Stimulated activated CD8-positive, alpha-beta memory T cell treated with anti-CD3 and anti-CD28 coated beads, Interleukin-7, amount 100 ng/mL, for 1 hour (primary cell): ENCODE measurements around the gene PACC1.

Experiments
- DNase-seq, 2 donors: peaks; one replicate each; pipeline ENCODE4 v3.0.0-alpha.2; 2020; ENCODE audit warnings: low read depth in 2 of 2

Gene PACC1

GRCh38 chr1:212414328-212415106 lies at the start of gene PACC1:
Gene PACC1 (minus strand): TSS chr1:212414886. CDS start chr1:212414757, 129 bp downstream.
- DNase-seq = peak; percentile 67 to 79

DNA sequence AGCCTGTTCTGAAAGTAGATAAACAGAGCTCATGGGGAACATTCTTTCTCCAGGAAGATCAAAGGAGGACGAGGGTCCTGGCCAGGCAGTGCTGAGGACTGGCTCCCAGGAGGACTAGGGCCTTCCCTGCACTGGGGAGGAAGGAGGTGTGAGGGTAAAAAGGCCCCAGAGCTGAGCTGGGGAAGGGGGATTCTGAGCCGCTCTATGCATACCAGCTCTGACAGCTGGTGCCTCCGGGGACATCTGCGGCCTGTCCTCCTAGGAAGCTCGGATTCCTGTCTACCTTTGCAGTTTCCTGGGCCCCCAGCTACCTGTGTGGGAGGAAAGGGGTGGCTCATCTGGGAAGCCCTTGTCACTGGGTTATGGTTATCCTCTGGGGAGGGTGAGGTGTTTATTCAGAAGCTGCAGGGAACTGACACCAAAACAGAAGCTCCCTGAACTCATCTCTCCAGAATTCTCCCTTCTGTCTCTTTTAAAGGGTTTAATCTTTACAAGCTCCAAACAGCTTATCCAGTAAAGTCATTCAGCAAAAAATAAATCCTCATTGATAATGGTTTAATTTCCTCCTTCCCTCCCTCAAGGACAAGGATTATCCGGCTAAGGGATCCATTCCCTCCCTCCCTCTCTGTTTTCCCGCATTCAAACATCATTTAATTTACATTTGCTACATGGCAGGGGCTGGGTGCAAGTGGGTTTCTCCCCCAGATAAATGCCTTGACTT lies 49.0 kb upstream of the PACC1 start:
- DNase-seq = no peak

- no peak for DNase-seq
Observed at GRCh38 chr1:212461916-212462660, 47.4 kb upstream of the PACC1 start.

- DNase-seq = no peak
Observed at GRCh38 chr1:212460376-212460775, 45.7 kb upstream of the PACC1 start.

- DNase-seq = no peak
Observed at GRCh38 chr1:212459656-212460055, 45.0 kb upstream of the PACC1 start.

DNA sequence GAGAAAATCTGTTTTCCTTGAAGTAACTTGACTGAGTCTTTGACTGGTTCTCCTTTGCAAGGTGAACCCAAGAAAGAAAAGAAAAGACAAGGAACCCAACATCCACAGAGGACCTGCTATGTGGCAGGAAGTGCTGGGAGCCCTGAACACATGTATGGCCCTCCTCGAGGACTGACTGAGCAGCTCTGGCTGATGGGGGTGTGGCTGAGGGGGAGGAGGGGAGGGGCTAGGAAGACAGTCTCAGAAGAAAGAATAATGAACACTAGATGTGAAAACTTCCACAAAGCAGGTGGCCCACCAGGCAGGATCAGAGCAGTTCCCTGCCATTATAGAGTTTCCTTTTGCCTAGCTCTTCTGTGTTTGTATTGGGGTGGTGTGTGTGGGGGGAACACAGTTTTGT lies 44.1 kb upstream of the PACC1 start:
- no peak for DNase-seq

DNA sequence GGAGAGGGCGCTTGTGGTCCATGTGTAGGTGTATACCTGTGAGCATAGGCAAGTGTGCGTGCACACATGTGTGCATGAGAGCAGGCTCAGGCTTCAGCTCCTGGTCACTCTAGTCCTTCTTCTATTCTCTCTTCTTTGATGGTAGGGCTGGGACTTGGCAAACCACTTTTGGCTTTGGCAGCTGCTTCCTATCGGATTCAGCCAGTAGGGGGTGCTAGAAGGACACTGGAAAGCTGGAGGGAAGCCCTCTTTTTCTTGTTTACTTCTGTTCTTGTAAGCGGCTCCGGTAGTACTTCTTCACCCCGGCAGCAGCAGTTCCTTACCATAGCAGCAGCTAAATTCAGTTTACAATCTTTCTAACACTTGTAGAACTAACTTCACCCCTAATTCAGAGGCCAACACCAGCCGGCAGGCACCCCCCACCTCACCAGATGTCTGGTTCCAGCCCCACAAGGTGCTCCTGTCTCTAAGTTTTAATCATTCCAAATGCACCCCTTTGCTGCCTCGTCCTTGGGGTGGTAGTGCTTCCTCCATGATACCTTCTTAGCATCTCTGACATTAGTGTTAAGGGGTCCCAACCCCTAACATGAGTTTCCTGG lies 43.2 kb upstream of the PACC1 start:
- peak; percentile 15 to 17 for DNase-seq

GRCh38 chr1:212455803-212456528 lies 41.3 kb upstream of the PACC1 start:
- peak; percentile 57 to 81 for DNase-seq

- DNase-seq = no peak
Observed at GRCh38 chr1:212455401-212455800, 40.7 kb upstream of the PACC1 start.

- no peak for DNase-seq
Observed at GRCh38 chr1:212454741-212455140, 40.1 kb upstream of the PACC1 start.

DNA sequence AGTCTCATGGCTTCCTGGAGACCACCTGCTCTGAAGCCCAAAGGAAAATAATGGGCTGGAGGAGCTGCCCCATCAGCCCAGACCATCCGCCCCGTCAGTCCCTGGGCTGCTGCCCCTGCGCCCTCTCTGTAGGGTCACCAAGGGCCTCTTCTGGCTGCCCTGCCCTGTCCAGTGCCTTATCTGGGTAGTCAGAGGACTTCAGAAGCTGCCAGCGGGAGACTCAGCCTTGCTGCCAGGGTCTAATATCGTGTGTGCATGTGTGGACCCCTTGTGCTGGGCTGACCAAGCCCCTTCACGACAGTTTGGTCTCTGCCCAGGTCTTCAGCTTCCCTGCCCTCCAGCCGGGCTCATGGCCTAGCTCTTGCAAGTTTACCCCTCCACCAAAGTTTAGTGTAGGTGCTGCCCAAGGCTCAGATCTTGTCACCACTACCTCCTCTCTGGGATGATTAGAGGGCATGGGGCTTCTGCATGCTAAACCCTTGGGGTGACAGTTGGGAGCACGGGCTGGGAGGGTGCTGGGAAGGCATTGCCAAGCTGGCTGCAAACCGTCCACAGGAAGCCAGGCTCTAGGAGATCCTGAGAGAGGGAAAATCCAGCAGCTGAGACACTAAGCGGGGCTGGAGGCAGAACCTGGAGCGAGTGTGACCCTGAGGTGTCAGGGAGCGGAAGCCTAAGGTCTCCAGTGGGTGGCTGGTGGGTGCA lies 38.6 kb upstream of the PACC1 start:
- no peak for DNase-seq

GRCh38 chr1:212452323-212453155 lies 37.9 kb upstream of the PACC1 start:
- no peak for DNase-seq

DNA sequence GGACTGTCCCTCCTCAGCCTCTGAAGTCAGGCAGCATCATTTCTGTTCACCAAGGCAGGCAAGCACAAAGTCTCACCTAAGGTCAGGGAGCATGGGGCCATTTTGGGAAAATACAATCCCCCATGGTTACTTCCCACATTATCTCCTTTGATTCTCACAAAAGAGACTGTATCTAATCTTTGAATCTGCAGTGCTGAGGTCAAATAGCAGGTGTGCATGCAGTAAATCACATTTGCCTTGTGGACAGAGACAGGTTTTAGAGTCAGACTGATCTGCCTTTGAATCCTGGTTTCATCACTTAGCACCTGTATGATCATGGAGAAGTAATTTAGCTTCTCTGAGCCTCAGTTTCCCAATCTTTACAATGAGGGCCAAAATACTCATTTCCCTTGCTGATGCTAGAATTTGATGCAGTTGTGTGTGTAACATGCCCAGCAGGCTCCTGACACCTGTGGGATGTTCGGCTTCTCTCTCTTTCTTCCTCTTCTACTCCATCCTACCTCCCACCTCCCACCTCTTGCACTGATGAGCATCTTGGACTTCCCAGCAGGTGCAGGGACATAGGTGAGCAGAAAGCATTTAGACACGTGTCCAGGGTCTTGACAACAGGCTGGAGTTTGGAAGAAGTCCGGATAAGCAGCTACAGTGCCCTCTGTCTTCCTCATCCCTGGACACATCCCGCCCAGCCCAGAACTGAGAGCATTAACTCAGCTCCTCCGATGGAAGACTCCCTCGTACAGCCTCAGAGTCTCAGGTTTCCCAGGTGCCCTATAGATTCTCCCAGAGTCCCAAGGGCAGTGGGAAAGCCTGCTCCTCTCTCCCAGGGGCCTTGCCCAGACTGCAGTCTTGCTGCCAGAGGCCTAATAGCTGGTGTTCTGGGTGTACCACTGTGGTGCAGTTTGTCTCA lies 37.0 kb upstream of the PACC1 start:
- DNase-seq = no peak

DNA sequence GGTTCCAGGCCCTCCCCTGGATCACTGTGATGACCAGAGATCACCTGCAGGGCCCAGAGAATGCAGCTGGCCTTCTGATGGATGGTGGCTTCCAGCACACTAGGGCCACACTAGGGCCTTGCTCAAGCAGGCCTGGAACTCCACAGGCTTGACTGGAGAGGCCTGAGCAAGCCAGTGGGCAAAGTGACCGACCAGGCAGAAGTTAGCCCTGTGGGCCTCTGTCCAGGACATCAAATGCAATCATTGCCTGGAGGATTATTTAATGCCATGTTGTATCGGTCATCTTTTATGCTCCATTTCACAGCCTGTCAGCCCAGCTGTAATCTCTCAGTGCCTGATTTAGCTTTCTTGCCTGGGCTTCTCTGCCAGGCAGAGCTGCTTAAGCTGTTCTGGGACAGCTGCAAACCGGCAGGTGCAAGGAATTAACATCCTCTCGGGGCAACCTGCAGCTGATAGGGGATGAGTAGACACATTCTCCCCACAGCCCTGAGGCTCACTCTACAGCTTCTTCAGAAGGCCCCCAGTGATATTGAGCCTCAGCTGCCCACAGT lies 35.7 kb upstream of the PACC1 start:
- DNase-seq = no peak

DNA sequence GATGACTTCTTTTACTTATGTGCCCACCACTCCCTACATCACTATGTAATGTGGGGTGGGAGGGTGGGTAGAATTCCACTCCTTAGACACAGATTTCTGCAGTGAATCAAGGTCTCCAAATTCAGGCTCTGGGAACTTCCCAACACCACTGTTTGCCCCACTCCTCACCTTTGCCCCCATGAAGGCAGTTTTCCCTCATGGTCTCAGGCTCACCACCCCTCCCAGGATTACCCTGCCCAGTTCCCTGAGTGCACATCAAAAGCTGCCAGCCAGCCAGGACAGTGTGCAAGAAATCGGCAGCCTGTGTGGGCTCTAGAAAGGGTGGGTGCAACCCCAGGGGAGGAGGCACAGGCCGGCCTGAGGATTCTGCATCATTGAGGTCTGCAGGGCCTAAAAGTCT lies 32.8 kb upstream of the PACC1 start:
- DNase-seq = no peak

DNA sequence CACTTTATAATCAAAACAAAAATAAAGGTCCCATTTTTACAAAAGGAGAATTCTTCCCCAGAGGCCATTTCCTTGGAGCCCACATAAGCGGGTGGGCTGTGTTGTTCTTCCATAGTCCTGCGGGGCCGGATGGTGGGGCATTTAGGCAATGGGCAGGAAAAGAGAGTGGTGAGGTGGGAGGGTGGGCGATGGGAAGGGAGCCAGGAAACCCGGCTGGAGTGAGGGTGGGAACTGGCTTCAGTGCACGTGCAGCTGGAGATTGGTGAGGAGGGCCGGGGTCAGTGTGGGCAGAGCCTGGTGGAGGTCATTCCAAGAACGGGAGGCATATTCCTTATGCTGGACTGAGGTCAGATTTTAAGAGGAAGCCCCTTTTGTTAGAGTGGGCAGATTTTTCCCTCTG lies 31.6 kb upstream of the PACC1 start:
- DNase-seq = no peak

DNA sequence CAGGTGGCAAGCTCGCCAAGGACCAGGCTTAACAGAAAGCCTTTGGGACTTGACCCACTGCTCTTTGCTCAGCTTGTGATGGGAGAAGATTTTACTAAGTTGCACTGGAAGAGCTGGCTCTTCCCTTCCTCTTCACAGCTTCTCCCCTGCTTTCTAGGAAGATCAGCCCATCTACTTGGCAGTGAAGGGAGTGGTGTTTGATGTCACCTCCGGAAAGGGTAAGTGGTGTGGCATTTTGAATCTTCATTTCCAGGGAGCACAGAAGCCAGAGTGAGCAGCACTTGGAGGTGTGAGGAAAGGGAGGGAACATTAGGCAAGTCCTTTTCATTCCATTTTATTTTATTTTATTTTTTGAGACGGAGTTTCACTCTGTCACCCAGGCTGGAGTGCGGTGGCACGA lies 27.7 kb upstream of the PACC1 start:
- no peak for DNase-seq

DNA sequence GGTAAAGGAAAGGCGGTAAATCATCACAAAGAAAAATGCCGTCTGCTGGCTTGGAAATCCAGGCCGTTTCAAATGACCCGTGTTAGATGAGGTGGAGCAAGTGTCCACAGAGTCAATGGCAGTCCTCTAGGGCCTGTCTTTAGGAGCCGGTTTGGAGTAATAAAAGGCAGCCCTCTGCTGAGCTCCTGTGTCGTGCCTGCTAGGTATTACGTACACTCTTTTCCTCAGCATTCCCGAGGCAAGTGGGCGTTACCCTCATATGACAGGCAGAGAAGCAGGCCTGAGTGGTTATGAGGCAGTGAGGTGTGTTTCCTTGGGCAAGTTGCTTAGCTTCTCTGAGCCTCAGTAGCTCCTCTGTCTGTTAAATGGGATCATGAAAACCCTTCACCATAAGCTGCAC lies 25.7 kb upstream of the PACC1 start:
- no peak for DNase-seq

GRCh38 chr1:212438831-212439237 lies 24.1 kb upstream of the PACC1 start:
- no peak for DNase-seq
